Measurements from ENCODE around the gene ZDHHC12.
A peak's percentile ranks its signal among the peaks of the same experiment; 100 is the strongest.

The ZDHHC12 gene

DNA sequence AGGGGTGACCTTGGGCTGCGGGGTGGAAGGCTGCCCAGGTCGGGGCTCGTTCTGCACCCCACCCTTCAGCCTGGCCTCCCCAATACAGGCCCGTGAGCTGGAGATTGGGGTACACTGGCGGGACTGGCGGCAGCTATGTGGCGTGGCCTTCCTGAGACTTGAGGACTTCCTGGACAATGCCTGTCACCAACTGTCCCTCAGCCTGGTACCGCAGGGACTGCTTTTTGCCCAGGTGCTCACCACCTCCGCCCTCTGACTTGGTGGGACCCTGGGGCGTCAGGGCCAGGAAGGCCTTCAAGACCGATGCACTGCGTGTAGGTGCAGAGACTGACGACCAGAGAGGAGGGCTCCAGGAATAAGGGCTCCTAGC lies 10.5 kb downstream of the ZDHHC12 start:
- H3K36me3 ChIP-seq (ENCODE audit: control insufficient read depth, insufficient read depth, low read length), result no peaks in the 10 kb centered on the region
- no peak overlapping the region for H3K4me3 ChIP-seq (ENCODE audit: insufficient read depth, low read depth, low read length, poor library complexity, severe bottlenecking)
- H3K4me1 ChIP-seq (ENCODE audit: control insufficient read depth, insufficient read depth, low read length, poor library complexity, severe bottlenecking), result no peaks in the 10 kb centered on the region
- no peaks in the 10 kb centered on the region for H3K27me3 ChIP-seq (replicated peaks; ENCODE audit: control insufficient read depth, insufficient read depth, low read length, poor library complexity, severe bottlenecking)
- no peak overlapping the region for H3K27ac ChIP-seq (ENCODE audit: insufficient read depth, low read length, poor library complexity, severe bottlenecking)
- H3K9me3 ChIP-seq (ENCODE audit: control insufficient read depth, low read length), result no peaks in the 10 kb centered on the region
- no peak for DNase-seq

GRCh38 chr9:128712451-128713410 lies 11.2 kb downstream of the ZDHHC12 start:
- DNase-seq, result no peak
- H3K9me3 ChIP-seq (ENCODE audit: control insufficient read depth, low read length), result no peaks in the 10 kb centered on the region
- H3K4me1 ChIP-seq (ENCODE audit: control insufficient read depth, insufficient read depth, low read length, poor library complexity, severe bottlenecking), result no peaks in the 10 kb centered on the region
- H3K27ac ChIP-seq (ENCODE audit: insufficient read depth, low read length, poor library complexity, severe bottlenecking), result no peak overlapping the region
- no peak overlapping the region for H3K4me3 ChIP-seq (ENCODE audit: insufficient read depth, low read depth, low read length, poor library complexity, severe bottlenecking)
- no peaks in the 10 kb centered on the region for H3K36me3 ChIP-seq (ENCODE audit: control insufficient read depth, insufficient read depth, low read length)
- no peaks in the 10 kb centered on the region for H3K27me3 ChIP-seq (replicated peaks; ENCODE audit: control insufficient read depth, insufficient read depth, low read length, poor library complexity, severe bottlenecking)

DNA sequence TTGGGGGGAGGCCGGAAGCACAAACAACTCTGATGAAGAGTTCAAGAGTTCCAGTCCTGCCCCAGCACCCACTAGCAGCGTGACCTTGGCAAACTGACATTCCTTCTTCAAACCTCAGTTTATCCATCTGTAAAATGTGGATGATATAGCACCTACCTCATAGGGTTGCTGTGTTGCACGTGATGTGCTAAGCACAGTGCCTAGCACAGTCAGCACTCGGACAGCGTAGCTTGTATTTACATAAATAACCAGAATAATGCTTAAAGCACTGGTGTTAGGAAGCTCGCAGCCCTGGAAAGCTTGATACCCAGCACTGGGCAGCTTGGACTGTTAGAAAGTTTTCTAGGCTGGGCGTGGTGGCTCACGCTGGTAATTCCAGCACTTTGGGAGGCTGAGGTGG lies 16.5 kb downstream of the ZDHHC12 start:
- H3K36me3 ChIP-seq (ENCODE audit: control insufficient read depth, insufficient read depth, low read length), result no peaks in the 10 kb centered on the region
- peaks cover 6% of the 10 kb centered on the region for H3K4me1 ChIP-seq (ENCODE audit: control insufficient read depth, insufficient read depth, low read length, poor library complexity, severe bottlenecking)
- no peaks in the 10 kb centered on the region for H3K27me3 ChIP-seq (replicated peaks; ENCODE audit: control insufficient read depth, insufficient read depth, low read length, poor library complexity, severe bottlenecking)
- H3K4me3 ChIP-seq (ENCODE audit: insufficient read depth, low read depth, low read length, poor library complexity, severe bottlenecking), result no peak overlapping the region
- DNase-seq, result no peak
- no peaks in the 10 kb centered on the region for H3K9me3 ChIP-seq (ENCODE audit: control insufficient read depth, low read length)
- H3K27ac ChIP-seq (ENCODE audit: insufficient read depth, low read length, poor library complexity, severe bottlenecking), result no peak overlapping the region

- Histone ChIP-seq H3K27me3 (replicated peaks; ENCODE audit: control insufficient read depth, insufficient read depth, low read length, poor library complexity, severe bottlenecking) (no peaks in the 10 kb centered on the region), H3K36me3 (ENCODE audit: control insufficient read depth, insufficient read depth, low read length) (no peaks in the 10 kb centered on the region), H3K4me1 (ENCODE audit: control insufficient read depth, insufficient read depth, low read length, poor library complexity, severe bottlenecking) (peaks cover 11% of the 10 kb centered on the region), H3K27ac (ENCODE audit: insufficient read depth, low read length, poor library complexity, severe bottlenecking) (no peak overlapping the region), H3K9me3 (ENCODE audit: control insufficient read depth, low read length) (no peaks in the 10 kb centered on the region), H3K4me3 (ENCODE audit: insufficient read depth, low read depth, low read length, poor library complexity, severe bottlenecking) (no peak overlapping the region)
- no peak for DNase-seq
Observed at GRCh38 chr9:128706671-128707381, 17.1 kb downstream of the ZDHHC12 start.

DNA sequence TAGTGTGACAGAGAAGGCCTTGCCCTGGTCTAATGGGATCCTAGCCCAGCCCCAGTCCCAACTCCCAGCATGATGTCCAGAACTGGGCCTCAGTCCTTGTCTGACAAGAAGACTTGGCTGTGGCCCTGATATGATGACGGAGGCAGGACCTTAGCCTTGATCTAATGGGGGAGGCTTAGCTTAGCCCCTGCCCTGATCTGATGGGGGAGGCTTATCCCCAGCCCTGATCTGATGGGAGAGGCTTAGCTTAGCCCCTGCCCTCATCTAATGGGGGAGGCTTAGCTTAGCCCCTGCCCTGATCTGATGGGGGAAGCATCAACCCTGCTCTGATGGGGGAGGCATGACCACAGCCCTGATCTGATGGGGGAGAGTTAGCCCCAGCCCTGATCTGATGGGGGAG lies 17.9 kb downstream of the ZDHHC12 start:
- Histone ChIP-seq H3K27ac (ENCODE audit: insufficient read depth, low read length, poor library complexity, severe bottlenecking) (no peak overlapping the region), H3K36me3 (ENCODE audit: control insufficient read depth, insufficient read depth, low read length) (no peaks in the 10 kb centered on the region), H3K9me3 (ENCODE audit: control insufficient read depth, low read length) (no peaks in the 10 kb centered on the region), H3K4me3 (ENCODE audit: insufficient read depth, low read depth, low read length, poor library complexity, severe bottlenecking) (no peak overlapping the region), H3K27me3 (replicated peaks; ENCODE audit: control insufficient read depth, insufficient read depth, low read length, poor library complexity, severe bottlenecking) (no peaks in the 10 kb centered on the region), H3K4me1 (ENCODE audit: control insufficient read depth, insufficient read depth, low read length, poor library complexity, severe bottlenecking) (peaks cover 11% of the 10 kb centered on the region)
- no peak for DNase-seq

DNA sequence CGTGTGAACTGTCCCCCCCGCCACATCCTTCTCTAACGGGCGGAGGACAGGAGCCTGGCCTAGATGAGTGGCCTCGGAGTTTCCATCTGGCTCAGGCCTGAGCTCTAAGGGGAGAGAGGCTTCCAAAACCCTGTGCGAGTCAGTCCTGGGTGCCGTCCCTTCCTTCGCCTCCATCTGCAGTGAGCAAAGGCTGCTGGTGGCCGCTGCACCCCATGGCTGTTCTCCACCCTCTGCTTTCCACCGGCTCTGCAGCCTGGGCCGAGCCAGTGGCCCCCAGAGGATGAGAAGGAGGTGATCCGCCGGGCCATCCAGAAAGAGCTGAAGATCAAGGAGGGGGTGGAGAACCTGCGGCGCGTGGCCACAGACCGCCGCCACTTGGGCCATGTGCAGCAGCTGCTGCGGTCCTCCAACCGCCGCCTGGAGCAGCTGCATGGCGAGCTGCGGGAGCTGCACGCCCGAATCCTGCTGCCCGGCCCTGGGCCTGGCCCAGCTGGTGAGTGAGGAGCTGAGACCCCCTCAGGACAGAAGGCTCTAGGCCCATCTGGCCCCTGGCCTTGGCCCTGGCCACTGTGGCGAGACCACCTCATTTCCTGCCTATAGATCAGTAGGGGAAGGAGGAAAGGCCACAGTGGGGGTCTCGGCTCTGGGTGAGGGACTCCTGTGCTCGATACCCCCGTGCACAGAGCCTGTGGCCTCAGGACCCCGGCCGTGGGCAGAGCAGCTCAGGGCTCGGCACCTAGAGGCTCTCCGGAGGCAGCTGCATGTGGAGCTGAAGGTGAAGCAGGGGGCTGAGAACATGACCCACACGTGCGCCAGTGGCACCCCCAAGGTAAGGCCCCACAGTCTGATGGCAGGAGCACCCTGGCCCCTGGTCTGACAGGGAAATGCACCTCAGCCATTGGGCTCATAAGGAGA lies 18.6 kb downstream of the ZDHHC12 start:
- Histone ChIP-seq H3K9me3 (ENCODE audit: control insufficient read depth, low read length) (no peaks in the 10 kb centered on the region), H3K36me3 (ENCODE audit: control insufficient read depth, insufficient read depth, low read length) (no peaks in the 10 kb centered on the region), H3K27ac (ENCODE audit: insufficient read depth, low read length, poor library complexity, severe bottlenecking) (no peak overlapping the region), H3K4me3 (ENCODE audit: insufficient read depth, low read depth, low read length, poor library complexity, severe bottlenecking) (no peak overlapping the region), H3K4me1 (ENCODE audit: control insufficient read depth, insufficient read depth, low read length, poor library complexity, severe bottlenecking) (peaks cover 11% of the 10 kb centered on the region), H3K27me3 (replicated peaks; ENCODE audit: control insufficient read depth, insufficient read depth, low read length, poor library complexity, severe bottlenecking) (no peaks in the 10 kb centered on the region)
- DNase-seq, result no peak

DNA sequence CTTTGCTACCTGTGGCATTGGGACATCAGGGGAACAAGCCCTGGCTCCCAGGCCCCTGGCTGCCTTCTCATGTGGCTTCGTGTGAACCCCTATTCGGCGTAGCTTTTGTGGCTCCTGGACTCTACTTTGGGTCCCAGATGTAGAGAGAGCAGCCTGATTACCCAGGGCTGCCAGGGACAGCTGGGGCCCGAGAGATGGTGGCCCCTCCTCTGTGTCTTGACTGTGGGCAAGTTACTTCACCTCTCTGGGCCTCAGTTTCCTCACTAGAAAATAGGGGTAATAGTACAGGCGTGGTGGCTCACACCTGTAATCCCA lies 19.6 kb downstream of the ZDHHC12 start:
- H3K27me3 ChIP-seq (replicated peaks; ENCODE audit: control insufficient read depth, insufficient read depth, low read length, poor library complexity, severe bottlenecking), result no peaks in the 10 kb centered on the region
- no peak for DNase-seq
- no peak overlapping the region for H3K4me3 ChIP-seq (ENCODE audit: insufficient read depth, low read depth, low read length, poor library complexity, severe bottlenecking)
- no peaks in the 10 kb centered on the region for H3K36me3 ChIP-seq (ENCODE audit: control insufficient read depth, insufficient read depth, low read length)
- no peak overlapping the region for H3K27ac ChIP-seq (ENCODE audit: insufficient read depth, low read length, poor library complexity, severe bottlenecking)
- peaks cover 11% of the 10 kb centered on the region for H3K4me1 ChIP-seq (ENCODE audit: control insufficient read depth, insufficient read depth, low read length, poor library complexity, severe bottlenecking)
- H3K9me3 ChIP-seq (ENCODE audit: control insufficient read depth, low read length), result no peaks in the 10 kb centered on the region

- Histone ChIP-seq H3K36me3 (ENCODE audit: control insufficient read depth, insufficient read depth, low read length) (no peaks in the 10 kb centered on the region), H3K27ac (ENCODE audit: insufficient read depth, low read length, poor library complexity, severe bottlenecking) (no peak overlapping the region), H3K4me3 (ENCODE audit: insufficient read depth, low read depth, low read length, poor library complexity, severe bottlenecking) (peak overlapping the region; percentile 68), H3K9me3 (ENCODE audit: control insufficient read depth, low read length) (no peaks in the 10 kb centered on the region), H3K4me1 (ENCODE audit: control insufficient read depth, insufficient read depth, low read length, poor library complexity, severe bottlenecking) (peaks cover 11% of the 10 kb centered on the region), H3K27me3 (replicated peaks; ENCODE audit: control insufficient read depth, insufficient read depth, low read length, poor library complexity, severe bottlenecking) (no peaks in the 10 kb centered on the region)
- DNase-seq, result no peak
Observed at GRCh38 chr9:128703616-128704355, 20.1 kb downstream of the ZDHHC12 start.

GRCh38 chr9:128702949-128703615 lies 20.8 kb downstream of the ZDHHC12 start:
- Histone ChIP-seq H3K4me1 (ENCODE audit: control insufficient read depth, insufficient read depth, low read length, poor library complexity, severe bottlenecking) (peaks cover 11% of the 10 kb centered on the region), H3K27me3 (replicated peaks; ENCODE audit: control insufficient read depth, insufficient read depth, low read length, poor library complexity, severe bottlenecking) (no peaks in the 10 kb centered on the region), H3K9me3 (ENCODE audit: control insufficient read depth, low read length) (no peaks in the 10 kb centered on the region), H3K27ac (ENCODE audit: insufficient read depth, low read length, poor library complexity, severe bottlenecking) (peak overlapping the region; percentile 18), H3K36me3 (ENCODE audit: control insufficient read depth, insufficient read depth, low read length) (no peaks in the 10 kb centered on the region), H3K4me3 (ENCODE audit: insufficient read depth, low read depth, low read length, poor library complexity, severe bottlenecking) (peak overlapping the region; percentile 68)
- DNase-seq, result no peak
